Epithelial cell of proximal tubule (primary cell): ENCODE data around the gene DPY19L1. TPM values are rescaled to one million over a fixed set of nuclear protein-coding genes. Genes with fewer than 3 reads are reported as not detected.
"Not testable (repeated sequence)": the region's sequence is repeated elsewhere in the genome, so short reads cannot be mapped to it uniquely, and the experiment has no call there.

Experiments
- DNase-seq: peaks from one replicate; pipeline ENCODE4 v3.0.0-alpha.2; 2011; ENCODE audit warnings: low read depth
- H3K4me3 ChIP-seq: 2 replicates; pipeline ENCODE4 v1.5.1; 2011; ENCODE audit warnings: low read depth, mild to moderate bottlenecking, low read length
- CTCF ChIP-seq: conservative IDR thresholded peaks from 2 replicates; pipeline ENCODE4 v1.5.1; 2012; ENCODE audit warnings: low read depth, mild to moderate bottlenecking, low read length
- total RNA-seq: library from RNA; depleted of rRNA; stranded (reverse); fragments of >200 nt; gene quantifications from 2 replicates; pipeline ENCODE4 v1.2.3, GENCODE V29; 2015

The DPY19L1 gene
- total RNA-seq, 1 donor from 2014 or later: 28.0 TPM

GRCh38 chr7:34946486-34946885 is 90.8 kb downstream of the DPY19L1 start:
- TF ChIP-seq CTCF: no peak
- DNase-seq: no peak
- H3K4me3 ChIP-seq: no peak overlapping the region

DNA sequence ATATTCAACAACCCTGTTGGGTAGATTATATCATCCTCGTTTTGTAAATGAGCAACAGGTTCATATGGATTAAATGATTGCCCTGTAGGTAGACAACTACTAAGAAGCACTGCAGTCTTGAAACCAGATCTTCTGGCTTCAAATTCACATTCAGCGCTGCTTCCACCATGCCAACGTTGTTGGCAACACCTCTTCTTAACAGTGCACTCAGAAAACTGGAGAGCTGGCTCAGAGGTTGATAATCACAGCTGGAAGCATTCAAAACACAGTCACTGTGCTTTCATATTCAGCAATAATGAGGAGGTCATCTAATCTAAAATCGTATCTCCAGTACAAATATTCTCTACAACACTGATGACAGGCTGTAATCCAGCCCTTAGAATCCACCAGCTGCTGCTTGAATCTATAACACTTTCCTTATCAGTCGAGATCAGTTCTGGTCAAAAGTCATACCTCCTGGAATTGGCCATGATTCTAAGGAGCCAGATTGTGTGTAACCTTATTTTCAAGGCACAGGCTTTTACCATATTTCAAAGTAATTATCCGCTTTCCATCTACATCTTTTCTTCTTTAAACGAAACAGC is 91.3 kb downstream of the DPY19L1 start:
- DNase-seq, H3K4me3 ChIP-seq: not testable (repeated sequence)

DNA sequence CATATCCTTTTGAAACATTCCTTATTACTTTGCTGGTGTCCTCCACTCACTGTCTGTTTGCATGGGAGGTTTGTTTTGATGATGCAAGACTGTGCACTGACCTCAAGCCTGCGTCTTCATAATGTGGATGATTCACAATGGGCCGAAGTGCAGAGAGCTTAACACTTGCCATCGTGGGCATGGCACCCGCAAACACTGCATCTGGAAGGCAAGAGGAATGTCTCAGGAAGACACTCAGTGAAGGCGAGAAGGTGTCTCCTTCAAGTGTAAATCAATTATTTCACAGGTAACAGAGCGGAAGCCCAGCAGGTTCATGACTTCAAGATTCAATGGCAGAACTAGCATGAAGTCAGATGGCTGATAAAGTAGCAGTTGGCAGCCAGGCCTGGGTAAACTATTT is 98.1 kb downstream of the DPY19L1 start:
- TF ChIP-seq CTCF: no peak
- no peak overlapping the region for H3K4me3 ChIP-seq
- peak; percentile 22 for DNase-seq

- not testable (repeated sequence) for H3K4me3 ChIP-seq, DNase-seq
Measured at GRCh38 chr7:34935735-34936165, 101.5 kb downstream of the DPY19L1 start.

GRCh38 chr7:34931739-34932138 is 105.5 kb downstream of the DPY19L1 start:
- TF ChIP-seq CTCF: no peak
- DNase-seq: no peak

DNA sequence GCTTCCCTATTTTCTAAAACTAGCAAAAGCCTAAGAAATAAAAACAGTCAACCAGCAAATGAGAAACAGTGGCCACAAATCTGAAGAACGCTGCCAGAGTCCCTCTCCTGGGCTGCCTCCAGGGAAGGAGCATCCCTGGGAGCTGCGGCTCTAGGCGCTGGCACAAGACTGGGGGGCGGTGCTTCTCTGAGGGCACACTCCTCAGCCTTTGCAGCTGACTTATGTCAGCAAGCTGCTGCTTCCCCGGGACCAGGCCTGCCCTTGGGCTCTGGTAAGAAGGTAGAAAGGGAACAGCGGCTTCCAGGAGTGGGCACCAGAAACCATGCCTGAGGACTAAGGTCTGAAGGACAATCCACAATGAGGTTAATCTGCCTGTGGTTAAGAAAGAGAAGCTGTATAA is 107.5 kb downstream of the DPY19L1 start:
- H3K4me3 ChIP-seq, DNase-seq: not testable (repeated sequence)

More at GRCh38 chr7:34931739-34932138, 105.5 kb downstream of the DPY19L1 start:
- no peak overlapping the region for H3K4me3 ChIP-seq

DNA sequence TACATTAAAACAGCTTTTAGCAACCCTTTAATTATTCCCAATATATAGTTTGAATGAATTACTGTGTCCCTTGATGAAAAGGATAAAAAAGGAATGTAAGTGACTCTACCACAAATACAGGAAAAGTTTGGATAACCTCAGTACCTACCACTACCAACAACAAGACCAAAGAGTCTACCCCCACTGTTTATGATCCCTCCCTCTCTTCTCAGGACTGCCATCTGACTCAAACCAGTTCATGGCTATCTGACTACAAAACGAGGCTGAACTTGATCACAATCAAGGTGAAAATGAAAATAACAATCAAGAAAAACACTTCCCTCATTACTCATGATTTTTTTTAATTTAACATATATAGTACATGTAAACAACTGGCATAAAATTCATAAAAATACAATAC is 108.7 kb downstream of the DPY19L1 start:
- no peak overlapping the region for H3K4me3 ChIP-seq
- DNase-seq: no peak
- TF ChIP-seq CTCF: no peak

DNA sequence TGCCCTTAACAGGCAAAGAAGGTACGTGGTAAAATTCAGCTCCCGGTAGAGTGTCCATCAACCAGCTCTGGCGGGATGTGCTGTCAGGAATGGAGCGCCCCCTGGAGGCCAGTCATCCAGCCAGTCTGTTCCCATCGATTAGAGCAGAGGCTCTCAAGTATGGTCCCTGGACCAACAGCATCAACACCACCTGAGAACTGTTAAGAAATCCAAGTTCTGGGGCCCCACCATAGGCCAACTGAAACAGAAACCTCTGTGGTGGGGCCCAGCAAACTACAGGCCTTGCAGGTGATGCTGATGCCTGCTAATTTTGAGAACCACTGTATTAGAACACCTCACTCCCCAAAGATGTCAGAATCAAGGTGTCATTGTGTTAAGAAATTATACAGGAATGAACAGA is 109.2 kb downstream of the DPY19L1 start:
- TF ChIP-seq CTCF: peak; percentile 77
- no peak overlapping the region for H3K4me3 ChIP-seq
- DNase-seq: no peak

DNA sequence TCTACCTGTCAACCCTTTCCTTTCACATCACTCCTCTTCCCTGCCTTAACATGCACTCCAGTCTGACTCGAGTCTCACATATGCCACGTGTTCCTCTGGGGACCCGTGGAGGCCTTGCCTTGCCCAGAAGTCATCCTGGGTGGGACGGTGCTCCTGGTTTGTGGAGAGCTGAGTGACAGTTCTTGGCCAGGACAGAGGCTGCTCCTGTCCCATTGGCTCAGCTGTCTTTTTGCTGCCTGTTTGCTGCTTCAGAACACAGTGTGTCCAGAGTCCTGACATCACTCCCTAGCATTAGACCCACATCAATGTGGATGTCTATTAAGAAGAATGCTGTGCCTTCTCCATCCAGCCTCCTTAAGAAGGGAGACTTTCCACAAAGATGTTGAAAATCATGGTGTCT is 116.8 kb downstream of the DPY19L1 start:
- not testable (repeated sequence) for H3K4me3 ChIP-seq, DNase-seq

DNA sequence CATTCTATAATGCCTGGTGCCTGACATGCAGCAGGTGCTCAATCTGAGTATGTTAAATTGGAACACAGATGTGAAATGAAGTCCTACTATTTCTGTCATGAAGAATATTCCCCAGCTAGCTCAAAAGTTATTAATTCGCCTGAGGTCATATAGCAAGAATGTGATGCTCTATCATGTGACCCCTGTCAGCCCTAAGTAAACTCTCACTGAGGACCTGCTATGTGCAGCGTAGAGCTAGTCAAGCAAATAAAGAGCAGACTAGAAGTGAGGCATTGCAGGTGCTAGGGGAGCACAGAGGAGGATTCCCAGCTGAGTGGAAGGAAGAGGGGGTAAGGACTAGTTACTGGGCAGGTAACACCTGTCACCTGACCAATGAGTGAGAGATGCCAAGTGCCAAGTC is 118.2 kb downstream of the DPY19L1 start:
- not testable (repeated sequence) for H3K4me3 ChIP-seq, DNase-seq

GRCh38 chr7:34918198-34918861 is 119.0 kb downstream of the DPY19L1 start:
- not testable (repeated sequence) for DNase-seq, H3K4me3 ChIP-seq

DNA sequence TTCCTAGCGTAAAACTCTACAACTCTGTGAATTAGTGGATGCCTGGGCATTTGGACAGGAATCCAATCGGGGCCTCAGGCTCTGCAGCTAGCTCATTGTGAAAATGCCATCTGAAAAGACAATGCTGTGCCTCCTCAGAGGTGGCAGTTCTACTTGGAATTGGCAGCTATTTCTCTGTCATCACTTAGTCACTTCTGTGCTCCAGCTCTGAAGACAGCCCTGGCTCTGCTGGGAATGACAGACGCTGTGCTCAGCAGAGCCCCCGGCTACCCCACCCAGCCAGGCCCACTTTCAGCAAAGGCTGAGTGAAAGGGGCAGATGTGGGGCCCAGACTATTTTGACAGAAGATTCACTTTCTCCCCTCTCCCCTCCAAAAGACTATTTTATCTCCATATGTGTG is 119.8 kb downstream of the DPY19L1 start:
- DNase-seq, H3K4me3 ChIP-seq: not testable (repeated sequence)
